H1 (cell line): Measurements from ENCODE around the gene RYR3. TPM values are rescaled to one million over a fixed set of nuclear protein-coding genes. Genes with fewer than 3 reads are reported as not detected.

Experiments used
- BRCA1 ChIP-seq: IDR thresholded peaks from 2 replicates; pipeline ENCODE4 v1.6.1; 2012; ENCODE audit warnings: low read depth, low read length, improper control_type of control experiment
- CBX5 ChIP-seq: fragments of 300-800, 300-1000 bp; sonication (generic); IDR thresholded peaks from 2 replicates; pipeline ENCODE4 v1.7.1; 2016; ENCODE audit warnings: antibody characterized with exemption, low read length, low read depth
- NRF1 ChIP-seq: IDR thresholded peaks from 2 replicates; pipeline ENCODE4 v1.6.1; 2011; ENCODE audit warnings: mild to moderate bottlenecking, low read depth, low read length, improper control_type of control experiment
- RBBP5 ChIP-seq: IDR thresholded peaks from 2 replicates; pipeline ENCODE4 v1.7.1; 2012; ENCODE audit warnings: low read depth, mild to moderate bottlenecking, inconsistent platforms, low read length, moderate library complexity, borderline replicate concordance
- SUZ12 ChIP-seq: fragments of 200-600 bp; sonication (generic); IDR thresholded peaks from 2 replicates; pipeline ENCODE4 v1.6.1; 2012; ENCODE audit warnings: mild to moderate bottlenecking, inconsistent platforms, low read length, moderate library complexity, mixed read lengths
- TBP ChIP-seq: IDR thresholded peaks from 2 replicates; pipeline ENCODE4 v1.6.1; 2011; ENCODE audit warnings: low read depth, low read length, improper control_type of control experiment
- TCF12 ChIP-seq: IDR thresholded peaks from 2 replicates; pipeline ENCODE4 v1.6.1; 2011; ENCODE audit warnings: low read depth, mild to moderate bottlenecking, low read length
- polyA plus RNA-seq, 7 experiments: library from polyadenylated mRNA; depleted of rRNA in 3 of 7; stranded (reverse) in 5 of 7; unstranded in 2 of 7; fragments of >200 nt in 5 of 7; fragments of 200-250 nt in 2 of 7; gene quantifications; 1 replicate in 5 of 7; 2 replicates in 1 of 7; 4 replicates in 1 of 7; pipeline versions ENCODE4 v1.2.1 to v1.2.3, GENCODE V29; 2011 to 2013; ENCODE audit warnings: missing spikeins in 2 of 7, mixed read lengths in 2 of 7
- total RNA-seq: library from RNA; stranded (reverse); fragmentation: NEBNext Ultra II Directional; extraction: Animal tissue kit (Norgen Biotek cat#: 25700); gene quantifications from 2 replicates; pipeline ENCODE4 v1.2.1, GENCODE V29; 2021
- TF ChIP-seq, protein P1 (sequence below): IDR thresholded peaks from 2 replicates; pipeline ENCODE4 v1.6.1; 2012; ENCODE audit warnings: low read length, inconsistent platforms
- TF ChIP-seq, protein P2 (sequence below): IDR thresholded peaks from 2 replicates; pipeline ENCODE4 v1.6.1; 2012; ENCODE audit warnings: inconsistent platforms

The RYR3 gene
- total and polyA plus RNA-seq, 2 of the 8 experiments (the other 6 are each of a cell fraction or from before 2014, with no cell fraction given): 0.33 to 3.4 TPM

- TF ChIP-seq, protein P1, sequence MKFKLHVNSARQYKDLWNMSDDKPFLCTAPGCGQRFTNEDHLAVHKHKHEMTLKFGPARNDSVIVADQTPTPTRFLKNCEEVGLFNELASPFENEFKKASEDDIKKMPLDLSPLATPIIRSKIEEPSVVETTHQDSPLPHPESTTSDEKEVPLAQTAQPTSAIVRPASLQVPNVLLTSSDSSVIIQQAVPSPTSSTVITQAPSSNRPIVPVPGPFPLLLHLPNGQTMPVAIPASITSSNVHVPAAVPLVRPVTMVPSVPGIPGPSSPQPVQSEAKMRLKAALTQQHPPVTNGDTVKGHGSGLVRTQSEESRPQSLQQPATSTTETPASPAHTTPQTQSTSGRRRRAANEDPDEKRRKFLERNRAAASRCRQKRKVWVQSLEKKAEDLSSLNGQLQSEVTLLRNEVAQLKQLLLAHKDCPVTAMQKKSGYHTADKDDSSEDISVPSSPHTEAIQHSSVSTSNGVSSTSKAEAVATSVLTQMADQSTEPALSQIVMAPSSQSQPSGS: no peak
- no peak for TF ChIP-seq NRF1
- TF ChIP-seq TBP: no peak
- no peak for TF ChIP-seq CBX5
- no peak for TF ChIP-seq TCF12
- TF ChIP-seq BRCA1: no peak
- TF ChIP-seq, protein P2, sequence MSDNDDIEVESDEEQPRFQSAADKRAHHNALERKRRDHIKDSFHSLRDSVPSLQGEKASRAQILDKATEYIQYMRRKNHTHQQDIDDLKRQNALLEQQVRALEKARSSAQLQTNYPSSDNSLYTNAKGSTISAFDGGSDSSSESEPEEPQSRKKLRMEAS: peak; percentile 95
- no peak for TF ChIP-seq SUZ12
- no peak for TF ChIP-seq RBBP5
These were observed 524.4 kb downstream of the RYR3 start (continued) for GRCh38 chr15:33834892-33835743.
